RWPE2 (cell line): ENCODE data around the gene HOXA9.

Experiments
- ATAC-seq: fragments of 200-7000 bp; cut with Tn5 transposase; 3 replicates; pipeline ENCODE4 v1.9.1; 2021; ENCODE audit warnings: low read depth
- DNase-seq: peaks from one replicate; pipeline ENCODE4 v3.0.0-alpha.2; 2020; ENCODE audit warnings: low spot score
- H3K27ac ChIP-seq: fragments of 450-650 bp; 2 replicates; pipeline ENCODE4 v1.5.1; 2017; ENCODE audit warnings: mild to moderate bottlenecking; ENCODE audit not compliant: poor library complexity, severe bottlenecking
- H3K27me3 ChIP-seq: fragments of 250-450 bp; sonication (Bioruptor Pico); 2 replicates; pipeline ENCODE4 v1.5.1; 2021; ENCODE audit warnings: mild to moderate bottlenecking, moderate library complexity; ENCODE audit not compliant: insufficient read depth, poor library complexity, severe bottlenecking
- H3K36me3 ChIP-seq: fragments of 250-450 bp; sonication (Bioruptor Pico); 2 replicates; pipeline ENCODE4 v1.5.1; 2020; ENCODE audit warnings: low read depth, mild to moderate bottlenecking, moderate library complexity
- H3K4me1 ChIP-seq: fragments of 250-450 bp; sonication (Bioruptor Pico); 2 replicates; pipeline ENCODE4 v1.5.1; 2021; ENCODE audit warnings: mild to moderate bottlenecking, moderate library complexity; ENCODE audit not compliant: insufficient read depth, poor library complexity, severe bottlenecking
- H3K4me3 ChIP-seq: fragments of 250-450 bp; sonication (Bioruptor Pico); 2 replicates; pipeline ENCODE4 v1.5.1; 2021; ENCODE audit warnings: mild to moderate bottlenecking, moderate library complexity; ENCODE audit not compliant: severe bottlenecking
- H3K9me3 ChIP-seq: fragments of 250-450 bp; sonication (Bioruptor Pico); 2 replicates; pipeline ENCODE4 v1.5.1; 2021; ENCODE audit warnings: mild to moderate bottlenecking, moderate library complexity; ENCODE audit not compliant: severe bottlenecking
- CTCF ChIP-seq: fragments of 450-650 bp; IDR thresholded peaks from one replicate; pipeline ENCODE4 v1.5.1; 2017; ENCODE audit warnings: mild to moderate bottlenecking, moderate library complexity; ENCODE audit not compliant: poor library complexity, severe bottlenecking

Gene HOXA9

GRCh38 chr7:27186668-27187474 lies 21.5 kb upstream of the HOXA9 start:
- Histone ChIP-seq H3K27ac (peak overlapping the region; percentile 92), H3K27me3 (no peaks in the 10 kb centered on the region), H3K4me3 (peak overlapping the region; percentile 49), H3K36me3 (no peaks in the 10 kb centered on the region), H3K9me3 (no peaks in the 10 kb centered on the region), H3K4me1 (peaks cover 33% of the 10 kb centered on the region)
- ATAC-seq (peak; percentile 8; the same call in 1 of the 3 replicates), DNase-seq (no peak)
- no peak for TF ChIP-seq CTCF

- H3K27me3 ChIP-seq = no peaks in the 10 kb centered on the region
- H3K36me3 ChIP-seq = no peaks in the 10 kb centered on the region
- peak; percentile 8; the same call in 2 of the 3 replicates for ATAC-seq
- no peak for TF ChIP-seq CTCF
- peak overlapping the region; percentile 49 for H3K4me3 ChIP-seq
- DNase-seq = peak; percentile 57
- H3K27ac ChIP-seq = peak overlapping the region; percentile 92
- peaks cover 30% of the 10 kb centered on the region for H3K4me1 ChIP-seq
- H3K9me3 ChIP-seq = no peaks in the 10 kb centered on the region
Measured at GRCh38 chr7:27185854-27186667, 20.7 kb upstream of the HOXA9 start.

GRCh38 chr7:27185013-27185853 lies 19.9 kb upstream of the HOXA9 start, which contains the start of gene HOXA11:
Gene HOXA11 (minus strand): TSS chr7:27185232. CDS start chr7:27185144, 88 bp downstream.
- TF ChIP-seq CTCF = no peak
- DNase-seq = peak; percentile 94
- H3K36me3 ChIP-seq = no peaks in the 10 kb centered on the region
- no peaks in the 10 kb centered on the region for H3K9me3 ChIP-seq
- H3K27ac ChIP-seq = peak within 1 kb of the TSS; percentile 92
- H3K4me1 ChIP-seq = peaks cover 26% of the 10 kb centered on the region
- H3K4me3 ChIP-seq = peak within 1 kb of the TSS; percentile 49
- H3K27me3 ChIP-seq = no peaks in the 10 kb centered on the region
- ATAC-seq = peak; percentile 13

GRCh38 chr7:27184337-27185012 lies 19.1 kb upstream of the HOXA9 start:
- TF ChIP-seq CTCF = no peak
- H3K27ac ChIP-seq = peak overlapping the region; percentile 92
- H3K4me3 ChIP-seq = peak overlapping the region; percentile 49
- peaks cover 25% of the 10 kb centered on the region for H3K4me1 ChIP-seq
- DNase-seq = peak; percentile 66
- H3K9me3 ChIP-seq = no peaks in the 10 kb centered on the region
- peak; percentile 2 for ATAC-seq
- H3K36me3 ChIP-seq = no peaks in the 10 kb centered on the region
- no peaks in the 10 kb centered on the region for H3K27me3 ChIP-seq
